ENCODE measurements around the gene IRS1.

The IRS1 gene

DNA sequence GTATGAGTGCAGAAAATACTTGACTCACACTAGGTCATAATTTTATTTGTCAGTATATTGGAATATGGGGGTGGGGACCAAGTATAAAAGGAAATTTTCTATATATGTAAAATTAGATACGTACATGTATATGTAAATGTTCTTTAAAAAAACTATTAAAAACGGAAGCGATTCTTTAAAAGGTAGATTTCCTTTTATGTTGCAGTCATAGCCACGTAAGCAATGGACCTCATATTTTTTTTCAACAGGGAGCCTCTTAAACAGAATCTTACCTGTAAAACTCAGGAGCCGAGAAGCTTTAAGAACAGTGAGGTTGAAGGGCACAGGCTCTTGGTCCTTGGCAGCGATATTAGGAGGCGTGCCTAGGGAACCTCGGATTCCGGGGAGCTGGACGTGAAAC lies 39.5 kb upstream of the IRS1 start:
- no peak overlapping the region for H3K27ac ChIP-seq
- TF ChIP-seq, protein P1, sequence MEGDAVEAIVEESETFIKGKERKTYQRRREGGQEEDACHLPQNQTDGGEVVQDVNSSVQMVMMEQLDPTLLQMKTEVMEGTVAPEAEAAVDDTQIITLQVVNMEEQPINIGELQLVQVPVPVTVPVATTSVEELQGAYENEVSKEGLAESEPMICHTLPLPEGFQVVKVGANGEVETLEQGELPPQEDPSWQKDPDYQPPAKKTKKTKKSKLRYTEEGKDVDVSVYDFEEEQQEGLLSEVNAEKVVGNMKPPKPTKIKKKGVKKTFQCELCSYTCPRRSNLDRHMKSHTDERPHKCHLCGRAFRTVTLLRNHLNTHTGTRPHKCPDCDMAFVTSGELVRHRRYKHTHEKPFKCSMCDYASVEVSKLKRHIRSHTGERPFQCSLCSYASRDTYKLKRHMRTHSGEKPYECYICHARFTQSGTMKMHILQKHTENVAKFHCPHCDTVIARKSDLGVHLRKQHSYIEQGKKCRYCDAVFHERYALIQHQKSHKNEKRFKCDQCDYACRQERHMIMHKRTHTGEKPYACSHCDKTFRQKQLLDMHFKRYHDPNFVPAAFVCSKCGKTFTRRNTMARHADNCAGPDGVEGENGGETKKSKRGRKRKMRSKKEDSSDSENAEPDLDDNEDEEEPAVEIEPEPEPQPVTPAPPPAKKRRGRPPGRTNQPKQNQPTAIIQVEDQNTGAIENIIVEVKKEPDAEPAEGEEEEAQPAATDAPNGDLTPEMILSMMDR (conservative IDR thresholded peaks at IDR 0.05), result no peak
- TF ChIP-seq ZFX (IDR thresholded peaks at IDR 0.05), result no peak

DNA sequence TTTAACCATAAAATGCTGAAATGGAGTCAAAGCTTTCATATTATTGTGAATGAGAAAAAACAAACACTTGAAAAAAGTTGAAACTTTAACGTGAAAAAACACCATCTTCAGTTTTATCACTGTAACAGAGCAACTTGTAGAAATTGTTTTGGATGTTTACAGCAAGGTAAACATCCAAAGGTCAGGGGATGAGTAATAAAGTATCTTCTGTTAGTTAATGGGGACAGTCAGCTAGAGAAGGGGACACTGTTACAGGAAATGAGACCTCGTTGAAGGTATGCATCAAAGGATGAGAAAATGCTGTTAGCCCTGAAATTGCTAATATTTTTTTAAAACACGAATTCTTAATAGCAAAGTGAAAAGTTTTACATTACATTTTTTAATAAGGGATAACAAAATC lies 39.1 kb upstream of the IRS1 start:
- H3K27ac ChIP-seq, result no peak overlapping the region

DNA sequence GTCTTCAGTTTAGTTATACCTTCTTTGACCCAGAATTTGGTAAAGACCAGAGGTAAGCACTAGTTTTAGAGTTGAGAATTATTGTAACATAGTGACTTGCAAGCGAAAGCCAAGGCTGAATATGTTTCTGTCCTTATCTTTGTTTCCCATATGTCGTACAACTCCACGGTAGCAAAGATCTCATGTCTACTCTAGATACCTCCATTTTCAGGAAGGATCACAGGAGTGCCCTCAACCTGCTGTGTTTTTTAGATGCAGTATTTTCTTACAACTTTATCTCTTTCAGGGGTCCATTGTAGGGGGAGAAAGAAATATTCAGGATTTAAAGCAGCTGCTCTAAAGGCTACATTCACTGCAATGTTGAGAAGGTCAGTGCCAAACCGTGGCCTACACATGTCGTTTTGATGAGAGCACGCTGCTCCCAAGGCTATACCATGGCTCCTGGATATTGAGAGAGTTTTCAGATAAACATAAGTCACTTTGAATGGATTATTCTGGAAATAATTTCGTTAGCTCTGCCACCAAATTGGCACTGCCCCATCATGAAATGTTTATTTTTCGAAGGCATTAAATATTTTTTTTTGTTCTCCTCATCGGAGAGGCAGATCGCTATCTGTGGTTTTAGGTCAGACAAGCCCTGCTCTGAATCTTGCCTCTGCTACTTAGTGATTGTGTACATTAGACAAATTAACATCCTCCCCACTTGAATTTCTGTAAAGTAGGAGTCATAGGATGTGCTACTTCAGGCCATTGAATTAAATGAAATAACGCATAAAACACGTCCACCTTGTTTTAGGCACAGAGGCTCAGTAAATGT lies 38.4 kb upstream of the IRS1 start:
- no peak for TF ChIP-seq ZFX (IDR thresholded peaks at IDR 0.05)
- peak overlapping the region; percentile 70 for H3K27ac ChIP-seq

More for the DNA sequence above, 39.1 kb upstream of the IRS1 start:
- TF ChIP-seq ZFX (IDR thresholded peaks at IDR 0.05), result no peak
- TF ChIP-seq, protein P1 (conservative IDR thresholded peaks at IDR 0.05), result no peak

DNA sequence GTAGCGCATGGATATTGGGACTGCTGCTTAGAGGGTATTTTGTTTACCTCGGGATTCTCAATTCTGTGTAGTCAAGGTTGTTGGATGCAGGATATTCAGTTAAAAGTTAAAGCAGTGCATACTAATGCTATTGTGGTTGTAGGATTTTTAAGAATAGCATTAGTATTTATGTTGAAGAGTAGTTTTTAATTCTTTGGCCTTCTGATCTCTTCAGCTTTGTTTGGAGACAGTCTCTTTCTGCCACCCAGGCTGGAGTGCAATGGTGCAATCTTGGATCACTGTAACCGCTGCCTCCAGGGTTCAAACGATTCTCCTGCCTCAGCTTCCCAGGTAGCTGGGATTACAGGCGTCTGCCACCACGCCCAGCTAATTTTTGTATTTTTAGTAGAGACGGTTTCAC lies 37.7 kb upstream of the IRS1 start:
- H3K27ac ChIP-seq, result peak overlapping the region; percentile 70
- TF ChIP-seq, protein P1 (conservative IDR thresholded peaks at IDR 0.05), result no peak
- no peak for TF ChIP-seq ZFX (IDR thresholded peaks at IDR 0.05)

DNA sequence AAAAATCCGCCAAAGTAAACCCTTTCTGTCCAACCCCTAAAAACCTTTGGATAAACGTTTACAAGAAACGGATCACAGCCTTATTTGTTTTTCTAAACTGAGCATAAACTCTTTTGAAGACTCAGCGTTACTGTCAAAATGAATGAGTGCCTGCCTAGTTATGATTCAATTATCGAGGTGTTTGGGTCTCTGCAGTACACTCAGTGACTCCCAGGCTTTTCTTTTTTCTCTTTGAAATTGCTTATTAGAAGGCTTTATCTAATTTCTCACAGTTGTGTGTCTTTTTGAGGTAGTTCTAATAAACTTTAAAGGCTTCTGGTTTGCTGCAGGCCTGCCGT lies 36.9 kb upstream of the IRS1 start:
- TF ChIP-seq, protein P1 (conservative IDR thresholded peaks at IDR 0.05), result no peak
- TF ChIP-seq ZFX (IDR thresholded peaks at IDR 0.05), result no peak
- peak overlapping the region; percentile 91 for H3K27ac ChIP-seq

DNA sequence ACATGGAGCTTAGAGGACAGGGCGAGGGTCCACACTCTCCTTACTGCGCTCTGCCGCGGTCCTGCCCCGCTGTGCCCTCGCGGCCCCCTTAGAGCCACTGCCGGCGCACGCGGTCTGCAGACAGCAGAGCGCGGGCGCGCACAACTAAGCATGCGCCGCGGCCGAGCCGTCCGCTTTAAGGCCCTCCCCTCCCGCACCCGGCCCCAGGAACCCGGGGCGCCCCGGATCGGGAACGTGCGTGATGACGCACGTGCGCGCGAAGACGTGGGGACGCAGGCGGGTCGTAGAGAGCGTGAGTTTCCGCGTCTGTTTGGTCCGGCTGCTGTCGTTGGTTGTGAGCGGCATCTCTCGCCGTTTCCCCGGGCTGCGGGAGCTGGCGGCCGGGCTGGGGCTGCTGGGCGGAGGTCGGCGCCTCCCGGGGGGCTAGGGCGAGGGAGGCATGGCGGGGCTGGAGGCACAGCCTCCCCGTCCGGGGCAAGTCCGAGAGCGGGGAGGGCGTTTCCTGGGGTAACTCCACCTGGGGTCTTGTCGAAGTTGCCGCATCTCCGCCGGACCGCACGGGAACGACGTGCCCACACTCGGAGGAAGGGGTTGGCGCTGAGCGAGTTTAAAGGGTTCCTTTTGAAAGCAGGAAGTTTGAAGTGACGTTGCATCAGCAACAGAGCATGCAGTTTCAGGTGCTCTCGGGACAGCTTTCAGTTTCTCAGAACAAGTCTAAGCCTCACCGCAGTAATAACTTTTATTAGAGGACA lies 36.4 kb upstream of the IRS1 start, which contains the start of gene RHBDD1:
TSS of gene RHBDD1 (plus strand) at position 259 of the 752 bp plus-strand sequence. CDS start 28,640 bp downstream, outside the sequence.
- H3K27ac ChIP-seq, result peak within 1 kb of the TSS; percentile 91
- TF ChIP-seq, protein P1 (conservative IDR thresholded peaks at IDR 0.05), result no peak
- TF ChIP-seq ZFX (IDR thresholded peaks at IDR 0.05), result no peak; the same call in 1 of the 2 replicates

DNA sequence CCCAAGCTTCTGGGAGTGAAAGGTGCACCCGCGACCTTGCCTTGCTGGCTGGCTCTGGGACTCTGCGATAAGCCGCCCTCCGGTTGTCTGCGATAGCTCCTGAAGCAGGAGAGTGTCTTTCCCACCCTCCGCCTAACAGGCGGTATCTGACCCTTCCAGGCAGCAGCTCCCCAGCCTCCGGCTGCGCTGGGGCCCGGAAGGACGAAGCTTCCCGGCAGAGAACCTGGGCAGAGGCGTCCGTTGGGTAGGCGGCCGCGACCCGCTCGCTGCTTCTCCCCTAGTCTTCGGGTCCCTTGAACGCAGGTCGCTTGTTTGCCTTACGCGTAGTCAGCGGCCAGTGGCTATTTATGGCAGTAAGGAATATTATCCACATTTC lies 35.8 kb upstream of the IRS1 start:
- H3K27ac ChIP-seq, result peak overlapping the region; percentile 91
- TF ChIP-seq, protein P1 (conservative IDR thresholded peaks at IDR 0.05), result no peak
- no peak for TF ChIP-seq ZFX (IDR thresholded peaks at IDR 0.05)

DNA sequence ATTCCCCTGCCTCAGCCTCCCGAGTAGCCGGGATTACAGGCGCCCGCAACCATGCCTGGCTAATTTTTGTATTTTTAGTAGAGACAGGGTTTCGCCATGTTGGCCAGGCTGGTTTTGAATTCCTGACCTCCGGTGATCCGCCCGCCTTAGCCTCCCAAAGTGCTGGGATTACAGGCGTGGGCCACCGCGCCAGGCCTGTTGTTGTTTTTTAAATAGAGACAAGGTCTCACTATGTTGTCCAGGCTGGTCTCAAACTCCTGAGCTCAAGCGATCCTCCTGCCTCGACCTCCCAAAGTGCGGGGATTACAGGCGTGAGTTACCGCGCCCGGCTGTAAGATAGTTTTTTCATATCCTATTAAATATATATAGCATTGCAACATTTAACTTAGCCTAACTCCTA lies 35.3 kb upstream of the IRS1 start:
- H3K27ac ChIP-seq, result peak overlapping the region; percentile 91

All from C4-2B (cell line).